LNCAP (cell line): ENCODE measurements around the gene TADA3.

ENCODE experiments used
- TF ChIP-seq, protein P1 (sequence below): fragments of 450-650 bp; IDR thresholded peaks from 2 replicates; pipeline ENCODE4 v1.5.1; 2017; ENCODE audit warnings: mild to moderate bottlenecking

The TADA3 gene

DNA sequence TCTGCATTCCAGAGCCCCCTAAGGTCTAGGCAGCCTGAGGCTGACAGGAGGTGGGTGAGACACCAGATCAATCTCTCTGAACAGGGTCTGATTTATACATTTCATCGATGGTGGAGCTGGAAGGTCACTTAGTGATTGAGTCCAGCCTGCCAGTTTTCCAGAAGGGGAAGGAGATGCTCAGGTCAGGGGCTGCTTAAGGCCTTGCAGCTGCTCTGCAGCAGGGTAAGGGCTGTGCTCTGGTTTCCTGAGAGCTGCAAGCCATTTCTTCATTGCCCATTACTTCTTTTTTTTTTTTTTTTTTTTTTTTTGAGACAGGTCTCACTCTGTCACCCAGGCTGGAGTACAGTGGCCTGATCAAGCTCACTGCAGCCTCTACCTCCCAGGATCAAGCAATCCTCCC is 10.7 kb downstream of the TADA3 start:
- TF ChIP-seq, protein P1, sequence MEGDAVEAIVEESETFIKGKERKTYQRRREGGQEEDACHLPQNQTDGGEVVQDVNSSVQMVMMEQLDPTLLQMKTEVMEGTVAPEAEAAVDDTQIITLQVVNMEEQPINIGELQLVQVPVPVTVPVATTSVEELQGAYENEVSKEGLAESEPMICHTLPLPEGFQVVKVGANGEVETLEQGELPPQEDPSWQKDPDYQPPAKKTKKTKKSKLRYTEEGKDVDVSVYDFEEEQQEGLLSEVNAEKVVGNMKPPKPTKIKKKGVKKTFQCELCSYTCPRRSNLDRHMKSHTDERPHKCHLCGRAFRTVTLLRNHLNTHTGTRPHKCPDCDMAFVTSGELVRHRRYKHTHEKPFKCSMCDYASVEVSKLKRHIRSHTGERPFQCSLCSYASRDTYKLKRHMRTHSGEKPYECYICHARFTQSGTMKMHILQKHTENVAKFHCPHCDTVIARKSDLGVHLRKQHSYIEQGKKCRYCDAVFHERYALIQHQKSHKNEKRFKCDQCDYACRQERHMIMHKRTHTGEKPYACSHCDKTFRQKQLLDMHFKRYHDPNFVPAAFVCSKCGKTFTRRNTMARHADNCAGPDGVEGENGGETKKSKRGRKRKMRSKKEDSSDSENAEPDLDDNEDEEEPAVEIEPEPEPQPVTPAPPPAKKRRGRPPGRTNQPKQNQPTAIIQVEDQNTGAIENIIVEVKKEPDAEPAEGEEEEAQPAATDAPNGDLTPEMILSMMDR, result no peak

DNA sequence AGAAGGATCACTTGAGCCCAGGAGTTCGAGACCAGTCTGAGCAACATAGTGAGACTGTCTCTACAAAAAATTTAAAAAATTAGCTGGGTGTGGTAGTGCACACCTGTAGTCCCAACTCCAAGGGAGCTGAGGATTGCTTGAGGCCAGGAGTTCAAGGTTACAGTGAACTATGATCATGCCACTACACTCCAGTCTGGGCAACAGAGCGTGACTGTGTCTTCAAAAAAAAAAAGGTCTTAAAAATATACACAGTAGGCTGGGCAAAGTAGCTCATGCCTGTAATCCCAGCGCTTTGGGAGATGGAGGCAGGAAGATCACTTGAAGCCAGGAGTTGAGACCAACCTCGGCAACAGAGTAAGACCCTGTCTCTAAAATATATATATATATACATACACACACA is 11.4 kb downstream of the TADA3 start:
- TF ChIP-seq, protein P1, result no peak

GRCh38 chr3:9780458-9780812 is 11.8 kb downstream of the TADA3 start:
- TF ChIP-seq, protein P1, result no peak

DNA sequence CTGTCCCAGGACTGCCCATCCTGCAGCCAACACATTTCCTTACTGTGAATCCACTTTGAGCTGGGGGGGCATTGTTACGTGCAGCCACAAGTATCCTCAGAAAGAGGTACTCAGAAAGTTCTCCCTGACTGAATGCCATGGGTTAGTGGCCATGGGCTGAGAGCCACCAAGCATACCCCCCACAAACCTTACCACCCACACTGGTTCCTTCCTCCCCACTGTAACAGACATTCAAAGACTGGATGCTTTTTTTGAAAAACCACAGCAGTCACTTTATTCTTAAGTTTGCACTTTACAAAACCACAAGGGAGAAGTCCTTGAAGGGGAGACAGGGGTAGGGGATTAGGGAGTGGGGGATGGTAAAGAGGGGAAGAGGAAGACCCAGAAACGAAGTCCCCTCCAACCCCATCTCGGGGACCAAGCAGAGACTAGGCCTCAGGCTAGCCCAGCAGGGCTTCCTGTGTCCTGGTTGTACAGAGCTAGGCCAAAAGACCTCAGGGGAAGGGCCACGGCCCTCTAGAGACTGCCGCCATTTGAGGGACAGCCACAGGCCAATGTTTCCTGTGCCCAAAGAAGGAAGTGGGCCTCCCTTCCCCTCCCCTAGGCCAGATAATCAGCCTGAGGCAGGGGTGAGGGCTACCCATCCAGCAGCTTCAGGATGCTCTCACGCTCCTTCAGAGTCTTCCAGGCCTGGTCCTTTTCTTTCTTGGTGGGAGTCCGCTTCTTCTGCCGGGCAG is 12.4 kb downstream of the TADA3 start:
- TF ChIP-seq, protein P1, result no peak

DNA sequence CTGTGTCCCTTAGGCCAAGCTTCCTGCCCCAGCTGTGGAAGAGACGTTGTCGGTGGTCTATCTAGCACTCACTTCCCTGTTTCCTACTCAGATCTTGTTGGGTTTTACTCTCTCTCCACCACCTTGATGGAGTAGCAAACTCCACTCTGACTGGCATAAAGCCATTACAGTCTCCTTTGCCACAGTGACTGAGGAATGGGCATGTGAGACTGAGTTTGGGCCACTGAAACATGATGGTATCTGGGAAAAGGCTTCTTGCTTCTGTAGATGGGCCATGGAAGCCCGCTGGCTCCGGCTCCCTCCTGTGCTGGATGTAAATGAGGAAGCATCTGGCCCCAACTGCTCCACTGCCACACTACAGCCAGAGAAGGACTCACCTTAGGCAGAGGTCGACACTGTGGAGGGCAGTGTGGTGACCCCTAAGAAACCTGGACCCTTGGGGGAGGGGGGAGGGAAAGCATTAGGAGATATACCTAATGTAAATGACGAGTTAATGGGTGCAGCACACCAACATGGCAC is 13.1 kb downstream of the TADA3 start:
- TF ChIP-seq, protein P1, result no peak

DNA sequence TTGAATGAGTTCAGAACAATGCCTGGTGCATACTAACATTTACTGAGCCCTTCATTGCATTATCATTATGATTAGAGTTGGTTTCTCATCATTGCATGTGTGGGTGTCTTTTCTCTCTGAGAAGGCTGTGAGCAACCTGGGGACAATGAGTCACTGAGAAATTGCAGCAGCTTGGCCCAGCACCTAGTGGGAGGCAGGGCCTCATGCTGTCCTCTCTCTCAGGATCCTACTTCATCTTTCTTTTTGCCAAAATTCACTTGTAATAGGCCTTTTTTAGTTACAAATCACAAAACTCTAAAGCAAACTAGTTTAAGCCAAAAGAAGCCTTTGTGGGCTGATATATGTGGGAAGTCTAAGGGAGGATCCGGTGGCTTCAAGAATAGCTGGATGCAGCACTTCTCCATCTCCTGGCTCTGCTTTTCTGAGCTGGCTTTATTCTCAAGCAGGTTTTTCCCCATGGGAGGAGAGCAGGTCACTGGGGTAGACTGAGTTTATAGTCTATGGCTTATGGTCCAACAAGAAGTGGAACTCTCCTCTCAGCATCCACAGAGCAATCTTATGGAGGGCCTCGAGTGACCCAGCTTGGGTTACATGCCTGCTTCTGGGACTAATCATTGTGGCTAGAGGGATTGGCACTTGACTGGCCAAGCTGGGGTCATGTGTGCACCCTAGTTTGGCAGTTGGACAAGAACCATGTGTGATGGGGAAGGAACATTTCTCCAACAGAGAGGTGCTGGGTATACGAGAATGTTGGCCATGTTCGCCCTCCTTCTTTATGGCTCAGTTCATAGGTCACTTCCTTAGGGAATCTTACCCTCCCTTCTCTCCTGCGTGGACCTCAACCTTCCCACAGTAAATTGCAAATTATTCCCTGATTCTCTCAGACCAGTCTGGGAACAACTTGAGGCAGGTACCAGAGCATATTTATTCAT is 13.9 kb downstream of the TADA3 start:
- TF ChIP-seq, protein P1, result no peak

GRCh38 chr3:9777694-9778021 is 14.6 kb downstream of the TADA3 start:
- TF ChIP-seq, protein P1, result no peak
